Activated naive CD4-positive, alpha-beta T cell treated with Interleukin-2 at 50 U/mL for 16 hours (primary cell): ENCODE data around the gene ECEL1.

Experiments used
- DNase-seq: peaks from one replicate; pipeline ENCODE4 v3.0.0-alpha.2; 2020

The ECEL1 gene

DNA sequence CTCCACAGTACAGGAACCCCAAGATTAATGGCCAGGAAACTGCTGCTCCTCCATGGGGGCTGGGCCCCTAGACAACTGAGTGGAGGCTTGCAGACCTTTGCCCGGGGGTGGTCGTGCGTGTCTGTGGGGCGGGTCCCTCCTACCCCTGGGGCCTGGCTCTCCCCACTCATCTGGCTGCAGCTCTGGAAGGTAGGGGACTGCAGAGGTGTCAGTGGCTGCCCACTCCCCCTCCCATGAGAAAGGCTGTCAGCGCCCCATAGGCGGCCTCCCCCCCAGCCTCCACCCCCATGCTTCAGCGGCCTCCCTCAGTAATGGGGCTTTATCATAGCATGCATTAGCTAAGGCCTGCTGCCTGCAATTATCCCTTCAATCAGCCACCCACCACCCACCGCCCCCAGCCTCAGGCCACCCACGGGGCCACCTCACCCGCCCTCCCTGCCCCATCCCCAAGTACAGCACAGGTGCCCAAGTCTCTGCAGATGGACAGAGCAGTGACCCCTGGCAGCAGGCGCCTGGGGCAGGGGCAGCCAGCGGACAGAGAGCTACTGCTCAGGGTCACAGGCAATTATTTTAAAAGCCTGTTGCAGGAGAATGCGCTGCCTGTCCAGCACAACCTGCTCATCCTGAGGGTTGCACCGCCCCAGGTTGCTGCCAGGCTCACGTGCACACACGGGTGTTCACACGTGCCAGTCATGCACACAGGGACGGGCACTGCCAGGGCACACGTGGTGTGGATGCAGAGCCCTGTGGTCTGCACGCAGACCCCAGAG, 9.1 kb upstream of the ECEL1 start:
- no peak for DNase-seq

DNA sequence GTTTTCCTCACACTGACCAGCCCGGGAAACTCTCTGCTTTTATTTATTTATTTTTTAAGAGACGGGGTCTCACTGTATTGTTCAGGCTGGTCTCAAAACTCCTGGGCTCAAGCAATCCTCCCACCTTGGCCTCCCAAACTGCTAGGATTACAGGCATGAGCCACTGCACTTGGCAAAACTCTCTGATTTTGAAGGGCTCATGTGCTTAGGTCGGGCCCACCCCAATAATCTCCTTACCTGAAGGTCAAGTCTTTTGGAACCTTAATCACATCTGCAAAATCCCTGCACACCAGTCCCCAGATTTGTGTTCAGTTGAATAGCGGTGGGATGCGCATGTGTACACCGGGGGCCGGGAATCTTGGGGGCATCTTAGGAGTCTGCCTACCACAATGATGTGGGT, 7.7 kb upstream of the ECEL1 start:
- DNase-seq: no peak

DNA sequence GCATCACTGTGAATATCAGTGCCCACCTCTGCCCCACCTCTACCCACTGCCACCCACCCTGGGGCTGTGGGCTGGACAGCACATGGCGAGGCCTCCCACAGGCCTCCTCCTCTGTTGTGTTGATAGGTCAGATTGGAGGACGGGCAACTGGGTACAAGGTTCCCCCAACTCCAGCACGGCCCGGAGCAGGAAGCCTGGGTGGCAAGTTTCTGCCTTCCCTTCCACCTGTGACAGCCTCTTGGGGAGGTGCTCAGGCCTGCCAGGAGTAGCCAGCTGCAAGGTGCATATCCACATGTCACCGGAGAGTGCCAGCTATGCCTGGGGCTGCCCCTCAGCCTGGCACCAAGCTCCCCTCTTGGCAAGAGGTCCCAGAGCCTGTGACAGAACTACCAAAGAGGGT, 6.9 kb upstream of the ECEL1 start:
- DNase-seq: no peak

DNA sequence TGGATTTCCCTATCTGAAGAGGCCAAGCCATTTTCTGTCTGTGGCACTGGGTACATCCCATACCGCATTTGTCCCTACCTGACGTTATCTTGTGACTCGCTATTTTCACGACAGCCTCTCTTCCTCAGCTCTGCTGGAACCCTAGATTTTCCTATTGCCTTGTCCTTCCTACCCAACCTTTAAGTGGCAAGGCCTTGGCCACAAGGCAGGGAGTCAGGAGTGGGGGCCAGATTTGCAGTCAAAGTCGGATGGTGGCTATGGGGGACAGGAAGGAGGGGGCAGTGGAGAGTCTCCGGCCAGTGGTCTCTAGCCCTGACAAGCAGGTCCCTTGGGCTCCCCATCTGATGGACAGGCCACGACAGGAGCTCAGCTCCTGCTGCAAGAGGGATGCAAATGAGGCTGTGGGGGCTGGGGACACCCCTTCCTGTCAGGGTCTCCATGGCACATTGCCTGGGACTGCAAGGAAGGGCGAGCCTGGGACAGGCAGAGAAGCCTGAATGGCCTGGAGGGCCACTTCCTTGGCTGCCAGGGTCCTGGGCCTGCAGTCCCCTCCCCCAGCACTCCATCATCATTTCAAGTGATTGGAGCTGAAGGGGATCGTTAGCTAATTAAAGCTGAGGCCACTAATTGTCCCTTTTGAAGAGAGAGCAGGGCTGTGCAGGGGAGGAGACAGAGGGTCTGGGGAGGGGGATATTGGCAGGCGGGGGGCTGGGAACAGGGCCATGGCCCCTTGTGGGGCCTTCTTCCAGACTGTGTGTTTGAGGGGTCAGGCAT, 6.3 kb upstream of the ECEL1 start:
- no peak for DNase-seq

DNA sequence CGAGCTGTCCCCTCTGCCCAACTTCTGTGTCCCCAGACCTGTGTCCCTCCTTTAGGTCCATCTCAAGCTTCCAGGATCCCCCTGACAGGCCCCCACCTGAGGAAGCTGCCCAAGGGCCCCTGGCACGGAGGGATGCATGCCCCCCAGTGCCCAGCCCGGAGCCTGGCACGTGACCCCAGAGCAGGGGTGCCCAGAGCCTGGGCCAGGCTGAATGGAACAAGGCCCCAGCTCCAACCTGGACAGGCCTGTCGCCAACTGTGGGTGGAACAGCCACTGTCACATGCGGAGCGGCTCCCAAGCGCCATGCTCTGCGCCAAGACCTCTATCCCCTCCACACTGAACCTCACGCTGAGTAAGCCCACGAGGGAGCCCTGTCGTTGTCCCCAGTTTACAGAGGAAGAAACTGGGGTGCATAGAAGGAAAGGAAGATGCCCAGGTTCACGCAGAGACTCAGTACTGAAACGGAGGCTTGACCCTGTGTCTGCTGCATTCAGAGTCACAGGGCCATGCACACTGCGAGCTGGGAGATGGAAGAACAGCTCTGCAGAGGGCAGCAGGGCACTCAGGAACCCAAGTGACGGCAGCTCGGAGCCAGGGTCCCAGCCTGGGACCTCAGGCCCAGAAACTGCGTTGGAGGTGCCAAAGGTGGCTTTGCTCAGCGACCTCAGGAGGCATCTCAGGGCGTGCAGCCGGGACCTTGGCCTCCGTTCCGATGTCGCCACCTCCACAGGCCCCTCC, 5.5 kb upstream of the ECEL1 start:
- DNase-seq: no peak

DNA sequence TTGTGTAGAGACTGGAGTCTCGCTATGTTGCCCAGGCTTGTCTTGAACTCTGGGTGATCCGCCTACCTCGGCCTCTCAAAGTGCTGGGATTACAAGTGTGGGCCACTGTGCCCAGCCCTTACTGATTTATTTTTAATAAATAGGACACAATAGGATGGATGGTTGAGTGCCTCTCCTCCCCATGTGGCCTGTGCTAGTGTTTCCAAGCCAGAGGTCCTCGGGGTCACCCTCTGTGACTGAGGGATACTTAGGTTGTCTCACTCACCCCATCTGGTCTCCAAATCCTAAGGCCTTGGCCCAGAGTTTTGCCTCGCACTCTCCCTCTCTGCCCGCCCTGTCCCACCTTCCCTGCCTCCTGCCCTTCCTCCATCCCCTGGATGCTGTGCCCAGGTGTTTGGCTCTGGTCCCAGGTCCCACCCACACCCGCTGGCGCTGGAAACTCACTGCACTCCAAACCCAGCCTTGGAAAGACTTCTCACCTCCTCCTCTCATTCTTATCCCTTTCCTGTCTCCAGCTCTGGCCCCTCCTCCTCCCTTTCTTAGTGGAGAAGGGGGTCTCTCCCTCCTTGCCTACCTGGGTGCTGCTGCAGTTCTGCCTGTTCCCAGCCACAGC, 4.7 kb upstream of the ECEL1 start:
- DNase-seq: no peak

DNA sequence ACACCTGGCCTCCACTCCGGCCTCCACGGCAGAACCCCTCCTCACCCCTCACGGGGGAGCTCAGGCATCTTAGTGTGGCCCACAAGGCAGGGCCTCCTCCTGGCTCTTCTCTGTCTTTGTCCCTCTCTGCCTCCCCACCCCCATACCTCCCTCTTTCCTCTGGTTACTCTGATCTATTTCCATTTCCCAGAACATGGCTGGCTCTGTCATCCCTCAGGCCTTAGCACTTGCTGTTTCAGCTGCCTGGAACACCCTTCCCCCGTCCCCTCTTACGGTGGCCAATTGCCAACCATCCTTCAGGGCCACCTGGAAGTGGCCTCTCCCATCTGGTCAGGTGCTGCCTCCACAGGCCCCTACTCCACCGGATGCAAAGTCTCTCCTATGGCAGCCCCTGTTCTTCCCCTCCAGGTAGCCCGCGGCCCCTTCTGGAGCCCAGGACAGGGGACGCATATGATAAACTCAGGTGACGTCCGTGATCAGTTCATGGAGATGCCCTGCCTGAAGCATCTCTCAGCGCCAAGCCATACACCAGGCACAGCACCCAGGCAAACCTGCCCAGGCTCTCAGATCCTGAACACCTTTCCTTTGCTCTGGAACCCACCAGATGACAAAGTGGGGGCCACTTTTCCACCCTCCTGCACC, 3.6 kb upstream of the ECEL1 start:
- no peak for DNase-seq

DNA sequence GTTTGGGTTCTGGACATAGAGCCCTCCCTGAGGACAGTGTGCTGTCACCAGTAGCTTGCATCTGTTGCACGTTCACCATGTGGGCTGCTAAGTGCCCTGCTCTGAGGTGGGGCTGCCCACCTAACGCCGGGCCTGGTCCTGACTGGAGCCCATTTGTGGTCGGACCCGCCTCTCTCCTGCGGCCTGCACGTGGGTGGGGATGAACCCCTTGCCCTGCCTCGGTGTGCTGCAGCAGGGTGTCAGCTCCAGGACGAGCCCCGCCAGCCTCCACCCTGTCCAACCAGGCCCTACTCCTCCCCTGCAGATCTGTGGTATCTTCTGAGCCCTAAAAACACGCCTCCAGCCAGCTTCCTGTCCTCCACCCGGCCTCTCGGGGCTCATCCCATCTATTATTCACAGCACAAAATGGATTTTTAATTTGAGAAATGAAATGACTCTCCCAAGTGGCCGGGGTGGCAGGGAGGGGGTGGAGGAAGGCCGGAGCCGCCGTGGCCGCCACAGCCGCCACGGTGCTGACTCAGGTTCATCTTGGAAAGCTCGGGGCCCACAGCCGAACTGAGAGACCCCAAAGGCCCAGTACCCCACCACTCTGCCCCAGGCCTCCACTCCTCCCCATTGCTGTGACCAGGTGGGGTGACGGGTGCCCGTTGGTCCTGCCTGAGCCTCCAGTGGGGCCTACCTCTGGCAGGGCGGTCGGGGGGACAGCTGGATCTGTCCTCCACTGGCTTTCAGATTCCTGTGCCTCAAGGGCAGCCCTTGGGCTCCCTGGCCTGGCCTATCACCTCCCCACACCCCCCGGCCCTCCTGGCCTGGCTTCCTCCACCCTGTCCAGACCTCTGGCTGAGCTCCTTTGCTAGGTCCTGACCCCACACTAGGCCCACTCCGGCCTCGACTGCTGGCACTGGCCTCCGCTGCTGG, 2.8 kb upstream of the ECEL1 start:
- no peak for DNase-seq

DNA sequence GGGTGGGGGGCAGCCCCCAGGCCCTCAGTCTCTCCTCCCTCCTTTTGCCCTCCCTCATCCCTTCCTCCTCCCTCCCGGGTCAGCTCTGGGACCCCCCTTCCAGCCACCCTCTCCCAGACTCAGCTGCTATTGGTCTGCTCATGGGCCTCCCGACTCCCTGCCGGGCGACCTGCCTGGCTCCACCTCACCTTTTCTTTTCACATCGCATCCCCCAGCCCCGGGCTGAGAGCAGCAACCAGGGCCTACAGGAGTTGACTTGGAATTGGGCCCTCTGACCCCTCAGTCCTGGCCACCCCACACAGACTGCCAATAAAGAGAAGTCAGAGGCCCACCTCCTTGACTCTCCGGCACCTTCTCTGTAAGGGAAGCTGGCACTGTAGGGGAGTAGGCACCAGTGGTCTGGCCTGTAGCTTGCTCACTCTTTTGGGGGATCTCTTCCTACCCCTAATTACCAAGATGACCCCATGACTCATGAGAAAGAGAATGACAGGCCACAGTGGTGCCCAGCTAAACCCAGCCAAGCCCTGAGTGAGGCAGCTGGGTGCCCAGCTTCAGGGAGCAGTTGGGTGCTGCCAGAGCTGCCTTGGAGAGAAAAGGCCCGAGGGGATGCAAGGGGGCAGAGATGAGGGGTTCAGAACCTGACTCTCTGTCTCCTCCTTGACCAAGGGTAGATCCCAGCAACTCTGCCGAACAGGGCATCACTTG, 2.0 kb upstream of the ECEL1 start:
- DNase-seq: no peak

DNA sequence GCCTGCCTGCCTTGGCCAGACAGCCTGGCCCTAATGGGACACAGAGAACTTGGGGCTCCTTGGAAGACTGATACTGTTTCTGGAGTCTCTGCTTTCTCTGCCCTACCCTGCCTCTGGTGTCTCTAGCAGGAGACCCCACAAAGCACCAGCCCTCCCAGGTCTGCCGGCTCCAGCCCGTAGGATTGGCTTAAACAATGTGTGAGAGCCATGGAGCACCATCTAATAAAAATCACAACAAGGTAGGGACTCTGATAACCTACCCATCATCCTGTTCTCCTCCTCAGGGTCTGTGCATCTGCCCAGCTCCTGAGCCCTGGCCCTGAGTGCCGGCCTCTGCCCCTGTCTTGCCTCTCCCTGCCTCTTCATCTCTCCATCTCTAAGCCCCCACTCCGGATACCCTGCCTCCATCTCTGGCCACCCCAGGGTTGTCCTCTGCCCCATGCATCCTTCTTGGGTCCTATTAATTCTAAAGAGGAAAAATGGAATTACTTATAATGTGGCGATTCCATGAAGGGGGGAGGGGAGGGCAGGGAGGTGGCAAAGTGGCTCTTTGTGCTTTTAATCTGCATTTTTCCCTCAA, 1.2 kb upstream of the ECEL1 start:
- DNase-seq: no peak

DNA sequence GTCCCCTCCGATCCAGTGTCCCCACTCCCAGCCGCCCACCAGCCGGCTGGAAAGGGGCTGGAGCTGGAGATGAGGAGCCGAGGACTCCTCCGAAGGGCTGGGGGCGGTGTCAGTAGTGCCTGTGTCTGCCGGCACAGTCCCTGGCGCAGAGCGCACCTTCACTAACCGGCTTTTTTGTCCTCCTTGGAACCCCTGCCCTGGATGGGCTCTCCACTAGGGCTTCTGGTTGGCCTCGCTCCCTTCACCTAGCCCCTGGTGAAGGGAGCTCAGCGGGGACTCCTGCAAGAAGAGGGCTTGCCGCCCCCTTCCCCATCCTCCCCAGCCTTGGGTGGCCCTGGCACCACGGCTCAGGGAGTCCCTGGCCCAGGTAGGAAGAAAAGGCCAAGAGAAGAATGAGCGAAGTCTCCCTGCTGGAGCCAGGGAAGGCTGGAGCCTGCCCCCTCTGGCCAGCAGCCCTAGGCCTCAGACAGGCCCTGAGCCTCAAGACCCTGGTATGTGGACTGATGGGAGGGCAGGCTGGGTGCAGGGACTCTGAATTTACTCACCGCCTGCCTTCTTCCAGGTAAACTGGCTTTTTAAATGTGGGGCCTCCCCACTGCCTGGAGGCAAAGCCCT, 570 bp upstream of the ECEL1 start:
- DNase-seq: no peak

DNA sequence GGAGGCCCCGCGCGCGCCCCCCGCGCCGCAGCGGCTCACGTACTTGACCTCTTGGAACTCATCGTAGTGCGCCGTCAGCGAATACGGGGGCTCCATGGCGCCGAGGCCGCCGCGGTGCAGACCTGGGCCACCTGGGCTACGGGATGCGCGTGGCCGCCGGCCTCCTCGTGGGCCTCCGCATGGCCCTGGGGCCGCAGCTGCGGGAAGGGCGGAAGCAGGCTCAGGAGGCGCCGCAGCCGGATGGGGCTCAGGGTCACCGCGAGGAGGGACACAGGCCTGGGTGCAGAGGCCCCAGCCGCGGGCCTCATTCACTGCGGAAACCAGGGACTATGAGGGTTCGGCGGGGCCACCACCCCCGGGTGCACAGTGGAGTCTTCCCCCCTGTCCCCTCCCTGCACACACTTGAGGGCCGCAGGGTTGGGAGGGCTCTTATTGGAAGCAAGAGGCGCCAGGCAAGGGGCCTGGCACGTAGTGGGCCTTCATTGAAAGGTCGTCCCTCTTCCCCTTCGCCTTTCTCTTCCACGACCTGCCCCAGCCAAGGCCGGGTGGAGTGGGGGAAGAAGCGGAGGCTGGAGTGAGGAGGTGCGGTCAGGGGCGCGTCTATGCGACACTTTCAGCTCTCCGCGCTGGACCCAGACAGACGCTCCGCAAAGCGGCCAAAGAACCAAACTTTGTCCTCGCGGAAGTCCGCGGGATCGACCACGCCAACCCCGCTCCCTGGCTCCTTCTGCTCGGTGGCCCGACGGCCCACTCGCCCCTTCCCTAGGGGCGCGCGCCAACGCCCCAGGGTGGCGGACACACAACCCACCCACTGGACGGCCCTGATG, 863 bp downstream of the ECEL1 start:
- DNase-seq: no peak

DNA sequence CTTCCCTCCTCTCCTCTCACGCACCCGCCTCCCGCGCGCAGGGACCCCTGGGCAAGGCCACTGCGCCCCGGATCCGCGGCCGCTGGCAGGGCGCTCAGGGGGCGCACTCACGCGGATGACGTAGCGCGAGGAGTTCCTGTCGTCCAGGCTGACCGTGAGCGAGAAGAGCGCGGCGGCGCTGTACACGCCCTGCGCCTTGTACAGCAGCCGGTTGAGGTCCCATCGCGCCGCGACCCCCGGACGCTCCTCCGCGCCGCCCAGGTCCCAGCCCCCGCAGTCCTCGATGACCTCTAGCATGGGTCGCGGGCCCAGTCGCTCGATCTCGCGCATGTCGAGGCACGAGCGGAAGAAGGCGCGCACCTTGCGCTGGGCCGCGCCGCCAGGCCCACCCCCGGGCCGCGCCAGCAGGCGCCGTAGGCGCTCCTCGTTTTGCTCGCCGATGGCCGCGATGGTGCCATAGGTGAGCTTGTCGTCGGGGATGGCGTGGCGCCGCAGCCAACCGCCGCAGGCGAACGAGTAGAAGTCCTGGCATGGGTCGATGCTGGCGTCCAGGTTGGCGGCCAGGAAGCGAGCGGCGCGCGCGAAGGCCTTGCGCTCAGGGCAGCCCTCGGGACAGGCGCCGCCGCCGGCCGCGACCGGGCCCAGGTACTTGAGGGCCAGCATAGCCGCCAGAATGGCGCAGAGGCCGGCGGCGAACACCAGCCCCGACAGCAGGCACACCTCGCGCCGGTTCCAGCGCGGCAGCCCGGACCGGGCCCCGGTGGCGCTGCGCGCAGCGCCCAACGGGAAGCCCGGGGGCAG, 1.7 kb downstream of the ECEL1 start:
- DNase-seq: no peak

DNA sequence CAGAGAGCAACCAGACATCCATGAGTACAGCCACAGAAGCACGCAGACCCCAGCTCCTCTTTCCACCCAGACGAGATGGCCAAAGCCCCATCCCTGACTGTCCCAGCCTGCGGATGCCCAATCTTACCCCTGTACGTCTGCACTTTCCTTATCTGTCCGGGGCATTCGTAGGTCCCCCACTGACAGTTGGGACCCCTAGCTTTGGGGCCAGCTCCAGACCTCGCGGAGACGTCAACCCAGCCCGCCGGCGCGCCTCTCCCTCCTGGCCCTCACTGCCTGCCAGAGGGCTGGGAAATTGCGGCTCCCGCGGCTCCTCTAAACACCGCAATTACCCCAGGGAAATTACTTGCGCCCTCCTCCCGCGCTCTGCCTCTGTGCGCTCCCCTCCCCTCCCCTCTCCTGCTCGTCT, 2.3 kb downstream of the ECEL1 start:
- DNase-seq: no peak

DNA sequence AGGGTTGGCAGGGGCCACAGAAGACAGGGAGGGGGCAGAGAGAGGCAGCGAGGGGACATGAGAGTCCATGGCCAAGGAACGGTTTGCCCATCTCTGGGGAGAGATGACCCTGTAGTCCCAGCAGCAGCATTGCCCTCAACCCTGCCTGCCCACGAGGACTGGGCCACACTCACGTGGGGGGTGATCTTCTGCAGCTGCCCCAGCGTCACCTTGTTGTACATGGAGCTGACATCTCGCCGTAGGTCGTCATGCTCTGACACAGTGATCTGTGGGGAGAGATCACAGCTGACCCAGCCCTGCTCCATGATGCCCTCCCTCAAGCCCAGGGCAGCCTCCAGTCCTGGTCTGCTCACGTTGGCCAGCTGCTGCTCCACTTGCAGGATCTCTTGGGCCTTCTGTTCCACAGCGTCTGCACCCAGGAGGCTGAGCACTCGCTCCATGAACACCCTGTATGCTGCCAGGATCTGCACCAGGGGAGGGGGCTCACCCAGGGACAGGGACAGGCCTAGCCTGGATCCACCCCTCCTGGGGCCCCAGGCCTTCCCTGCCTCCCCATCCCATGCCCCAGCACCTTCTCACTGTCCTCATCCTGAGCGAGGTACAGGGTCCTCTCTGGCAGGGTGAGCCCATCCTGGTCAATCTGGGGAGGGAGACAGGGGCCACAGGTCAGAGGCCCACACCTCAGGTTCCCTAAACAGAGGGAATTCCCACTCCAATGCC, 2.8 kb downstream of the ECEL1 start:
- DNase-seq: no peak

DNA sequence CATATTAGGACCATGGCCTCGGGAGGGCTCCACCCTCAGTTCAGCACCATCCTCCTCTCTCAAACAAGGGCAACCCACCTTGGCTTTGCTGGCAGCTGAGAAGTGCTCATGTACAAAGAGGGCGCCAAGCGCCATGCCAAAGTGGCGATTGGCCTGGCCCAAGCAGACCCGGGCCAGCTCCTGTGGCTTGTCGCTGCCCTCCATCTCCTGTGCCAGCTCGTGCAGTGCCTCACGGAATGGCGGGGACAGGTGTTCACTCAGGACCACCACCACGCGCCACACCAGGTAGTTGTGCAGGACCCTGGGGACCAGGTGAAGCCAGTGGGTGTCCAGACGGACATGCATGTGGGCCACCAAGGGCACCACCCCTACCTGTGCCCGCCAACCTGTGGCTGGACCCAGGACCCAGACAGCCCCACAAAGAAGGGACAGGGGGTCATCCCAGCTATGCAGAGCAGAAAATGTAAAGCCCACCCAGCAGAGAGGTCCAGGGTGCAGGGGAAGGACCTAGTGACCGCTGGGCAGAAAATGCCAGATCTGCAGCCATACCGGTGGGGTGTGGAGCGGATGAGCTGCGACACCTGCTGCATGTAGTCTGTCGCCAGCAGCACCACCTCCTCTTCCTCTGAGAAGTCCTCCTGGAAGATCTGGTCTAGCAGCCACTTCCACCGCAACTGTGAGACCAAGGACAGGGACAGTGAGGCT, 3.6 kb downstream of the ECEL1 start:
- no peak for DNase-seq

DNA sequence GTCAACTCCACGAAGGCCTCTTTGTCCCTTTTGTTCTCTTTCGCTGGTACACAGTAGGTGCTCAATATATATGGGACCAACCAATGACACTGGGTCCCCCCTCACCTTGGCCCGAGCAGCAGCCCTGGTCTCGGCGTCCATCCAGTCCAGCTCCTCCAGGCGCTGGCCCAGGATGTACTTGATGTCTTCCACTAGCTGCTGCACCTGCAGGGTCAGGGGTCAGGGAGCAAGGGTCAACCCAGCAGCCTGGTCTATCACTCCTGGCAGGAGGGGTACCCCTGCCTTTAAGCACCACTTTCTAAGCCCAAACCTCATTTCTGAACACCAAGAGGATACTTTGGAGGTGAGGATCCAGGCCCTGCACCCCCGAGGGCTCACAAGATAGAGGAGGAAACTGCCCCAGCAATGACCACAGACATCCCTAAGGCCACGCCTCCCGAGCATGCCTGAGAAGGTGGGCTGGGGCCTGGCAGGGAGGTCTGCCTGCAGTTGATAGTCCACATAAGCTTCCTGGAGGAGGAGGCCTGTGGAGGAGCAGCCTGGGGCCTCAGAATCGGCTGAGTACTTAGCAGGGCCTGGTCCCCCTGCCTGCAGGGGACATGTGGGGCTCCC, 4.2 kb downstream of the ECEL1 start:
- DNase-seq: no peak
